GM12878 (cell line): ENCODE data around the gene STK17A. TPM values are rescaled to one million over a fixed set of nuclear protein-coding genes. Genes with fewer than 3 reads are reported as not detected.

ENCODE experiments used
- CBX5 ChIP-seq: sonication (generic); IDR thresholded peaks from 2 replicates; pipeline ENCODE4 v1.6.1; 2016; ENCODE audit warnings: low read depth, moderate library complexity, mild to moderate bottlenecking, inconsistent platforms
- EED ChIP-seq: sonication (generic); IDR thresholded peaks from 2 replicates; pipeline ENCODE4 v1.6.1; 2016; ENCODE audit warnings: antibody characterized with exemption, low read depth
- JUNB ChIP-seq: IDR thresholded peaks from 2 replicates; pipeline ENCODE4 v1.6.1; 2016; ENCODE audit warnings: antibody characterized with exemption, mild to moderate bottlenecking
- MTA3 ChIP-seq: IDR thresholded peaks from 2 replicates; pipeline ENCODE4 v1.6.1; 2012; ENCODE audit warnings: low read length, inconsistent platforms, borderline replicate concordance
- NFYA ChIP-seq: IDR thresholded peaks from 2 replicates; pipeline ENCODE4 v1.6.1; 2011; ENCODE audit warnings: low read depth, mild to moderate bottlenecking, low read length, improper control_type of control experiment, borderline replicate concordance
- SUZ12 ChIP-seq: fragments of 200-600 bp; sonication (generic); IDR thresholded peaks from one replicate; pipeline ENCODE4 v1.6.1; 2018; ENCODE audit warnings: antibody characterized with exemption, mild to moderate bottlenecking; ENCODE audit not compliant: unreplicated experiment
- ZBED1 ChIP-seq: IDR thresholded peaks from 2 replicates; pipeline ENCODE4 v1.6.1; 2016; ENCODE audit warnings: borderline replicate concordance
- ZNF384 ChIP-seq: IDR thresholded peaks from 2 replicates; pipeline ENCODE4 v1.6.1; 2012; ENCODE audit warnings: low read depth, mild to moderate bottlenecking, low read length, improper control_type of control experiment, borderline replicate concordance
- polyA plus RNA-seq, 11 experiments: library from polyadenylated mRNA; depleted of rRNA in 4 of 11; unstranded in 6 of 11; stranded (reverse) in 5 of 11; fragments of >200 nt; fragmentation: Nextera tagmentation in 4 of 11; fragmentation: Illumina TruSeq in 1 of 11; extraction: Ambion mirVana in 4 of 11; extraction: Trizol in 1 of 11; gene quantifications; 1 replicate in 1 of 11; 2 replicates in 10 of 11; pipeline versions ENCODE4 v1.2.1 to v1.2.3, GENCODE V29; 2011 to 2016; ENCODE audit warnings: inconsistent platforms in 2 of 11, missing spikeins in 2 of 11, low read depth in 1 of 11
- total RNA-seq, 4 experiments: library from RNA; depleted of rRNA in 3 of 4; stranded (reverse); fragments of >200 nt in 3 of 4; fragmentation: Illumina TruSeq in 1 of 4; extraction: Trizol in 1 of 4; gene quantifications; 2 replicates each; pipeline versions ENCODE4 v1.2.1 to v1.2.3, GENCODE V29; 2013 to 2021
- TF ChIP-seq, protein P1 (sequence below): fragments of 150-350 bp; IDR thresholded peaks from 2 replicates; pipeline ENCODE4 v1.6.1; 2016; ENCODE audit warnings: low read depth, low read length
- TF ChIP-seq, protein P2 (sequence below): fragments of 450-650 bp; IDR thresholded peaks from 2 replicates; pipeline ENCODE4 v1.6.1; 2017; ENCODE audit warnings: low read depth, mild to moderate bottlenecking, moderate library complexity
- TF ChIP-seq, protein P3 (sequence below): IDR thresholded peaks from 2 replicates; pipeline ENCODE4 v1.6.1; 2012; ENCODE audit warnings: low read length, inconsistent platforms

STK17A gene
- total and polyA plus RNA-seq, 10 of the 15 experiments (the other 5 are each of a cell fraction or from before 2014, with no cell fraction given) = 18.5 to 91.6 (median 70.8) TPM

DNA sequence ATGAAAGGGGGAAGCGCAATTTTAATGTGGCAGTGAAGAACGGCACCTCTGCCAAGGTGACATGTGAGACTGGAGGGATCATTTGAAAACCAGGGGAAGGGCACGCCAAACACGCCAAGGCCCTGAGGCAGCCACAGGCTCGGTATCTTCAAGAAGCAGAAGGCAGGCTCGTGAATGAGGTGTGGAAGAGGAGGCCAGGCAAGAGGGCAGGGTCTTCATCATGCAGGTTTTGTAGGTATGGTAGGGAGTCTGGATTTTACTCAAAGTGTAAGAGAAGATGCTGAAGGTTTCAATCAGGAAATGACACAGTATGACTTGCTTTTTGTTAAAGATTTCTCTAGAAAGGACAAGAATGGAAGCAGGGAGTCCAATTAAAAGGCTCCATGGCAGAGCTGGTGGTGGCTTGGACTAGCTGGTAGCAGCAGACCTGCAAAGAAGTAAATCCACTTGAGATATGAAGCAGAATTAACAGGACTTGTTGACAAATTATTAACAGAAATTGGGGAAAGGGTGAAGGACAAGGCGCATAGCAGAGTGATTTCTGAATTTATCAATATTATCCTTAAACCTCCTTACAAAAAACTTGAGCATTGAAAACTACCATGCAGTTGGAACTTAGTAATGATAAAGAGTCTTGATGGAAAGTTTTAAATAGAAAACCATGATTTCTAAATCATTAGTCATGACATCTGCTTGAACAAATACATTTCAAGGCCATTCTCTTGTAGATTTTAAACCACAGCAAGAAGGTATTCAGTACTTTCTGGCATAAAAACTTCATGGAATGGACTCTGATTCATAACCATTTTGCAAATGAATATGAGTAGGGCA lies 76.0 kb downstream of the STK17A start (continued):
- TF ChIP-seq, protein P1, sequence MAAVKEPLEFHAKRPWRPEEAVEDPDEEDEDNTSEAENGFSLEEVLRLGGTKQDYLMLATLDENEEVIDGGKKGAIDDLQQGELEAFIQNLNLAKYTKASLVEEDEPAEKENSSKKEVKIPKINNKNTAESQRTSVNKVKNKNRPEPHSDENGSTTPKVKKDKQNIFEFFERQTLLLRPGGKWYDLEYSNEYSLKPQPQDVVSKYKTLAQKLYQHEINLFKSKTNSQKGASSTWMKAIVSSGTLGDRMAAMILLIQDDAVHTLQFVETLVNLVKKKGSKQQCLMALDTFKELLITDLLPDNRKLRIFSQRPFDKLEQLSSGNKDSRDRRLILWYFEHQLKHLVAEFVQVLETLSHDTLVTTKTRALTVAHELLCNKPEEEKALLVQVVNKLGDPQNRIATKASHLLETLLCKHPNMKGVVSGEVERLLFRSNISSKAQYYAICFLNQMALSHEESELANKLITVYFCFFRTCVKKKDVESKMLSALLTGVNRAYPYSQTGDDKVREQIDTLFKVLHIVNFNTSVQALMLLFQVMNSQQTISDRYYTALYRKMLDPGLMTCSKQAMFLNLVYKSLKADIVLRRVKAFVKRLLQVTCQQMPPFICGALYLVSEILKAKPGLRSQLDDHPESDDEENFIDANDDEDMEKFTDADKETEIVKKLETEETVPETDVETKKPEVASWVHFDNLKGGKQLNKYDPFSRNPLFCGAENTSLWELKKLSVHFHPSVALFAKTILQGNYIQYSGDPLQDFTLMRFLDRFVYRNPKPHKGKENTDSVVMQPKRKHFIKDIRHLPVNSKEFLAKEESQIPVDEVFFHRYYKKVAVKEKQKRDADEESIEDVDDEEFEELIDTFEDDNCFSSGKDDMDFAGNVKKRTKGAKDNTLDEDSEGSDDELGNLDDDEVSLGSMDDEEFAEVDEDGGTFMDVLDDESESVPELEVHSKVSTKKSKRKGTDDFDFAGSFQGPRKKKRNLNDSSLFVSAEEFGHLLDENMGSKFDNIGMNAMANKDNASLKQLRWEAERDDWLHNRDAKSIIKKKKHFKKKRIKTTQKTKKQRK = no peak
- TF ChIP-seq JUNB (peak; percentile 72), CBX5 (0 out of 2 replicates have a peak, but pooled peaks have one; percentile 46), ZBED1 (0 out of 2 replicates have a peak, but pooled peaks have one; percentile 37), ZNF384 (no peak), EED (peak; percentile 69; the same call in 1 of the 2 replicates), NFYA (no peak), MTA3 (peak; percentile 72; the same call in 1 of the 2 replicates), SUZ12 (no peak)
- TF ChIP-seq, protein P2, sequence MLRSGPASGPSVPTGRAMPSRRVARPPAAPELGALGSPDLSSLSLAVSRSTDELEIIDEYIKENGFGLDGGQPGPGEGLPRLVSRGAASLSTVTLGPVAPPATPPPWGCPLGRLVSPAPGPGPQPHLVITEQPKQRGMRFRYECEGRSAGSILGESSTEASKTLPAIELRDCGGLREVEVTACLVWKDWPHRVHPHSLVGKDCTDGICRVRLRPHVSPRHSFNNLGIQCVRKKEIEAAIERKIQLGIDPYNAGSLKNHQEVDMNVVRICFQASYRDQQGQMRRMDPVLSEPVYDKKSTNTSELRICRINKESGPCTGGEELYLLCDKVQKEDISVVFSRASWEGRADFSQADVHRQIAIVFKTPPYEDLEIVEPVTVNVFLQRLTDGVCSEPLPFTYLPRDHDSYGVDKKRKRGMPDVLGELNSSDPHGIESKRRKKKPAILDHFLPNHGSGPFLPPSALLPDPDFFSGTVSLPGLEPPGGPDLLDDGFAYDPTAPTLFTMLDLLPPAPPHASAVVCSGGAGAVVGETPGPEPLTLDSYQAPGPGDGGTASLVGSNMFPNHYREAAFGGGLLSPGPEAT = no peak
- TF ChIP-seq, protein P3, sequence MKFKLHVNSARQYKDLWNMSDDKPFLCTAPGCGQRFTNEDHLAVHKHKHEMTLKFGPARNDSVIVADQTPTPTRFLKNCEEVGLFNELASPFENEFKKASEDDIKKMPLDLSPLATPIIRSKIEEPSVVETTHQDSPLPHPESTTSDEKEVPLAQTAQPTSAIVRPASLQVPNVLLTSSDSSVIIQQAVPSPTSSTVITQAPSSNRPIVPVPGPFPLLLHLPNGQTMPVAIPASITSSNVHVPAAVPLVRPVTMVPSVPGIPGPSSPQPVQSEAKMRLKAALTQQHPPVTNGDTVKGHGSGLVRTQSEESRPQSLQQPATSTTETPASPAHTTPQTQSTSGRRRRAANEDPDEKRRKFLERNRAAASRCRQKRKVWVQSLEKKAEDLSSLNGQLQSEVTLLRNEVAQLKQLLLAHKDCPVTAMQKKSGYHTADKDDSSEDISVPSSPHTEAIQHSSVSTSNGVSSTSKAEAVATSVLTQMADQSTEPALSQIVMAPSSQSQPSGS = peak; percentile 51; the same call in 1 of the 2 replicates
- TF ChIP-seq, all 136 proteins: peak for 17
